Activated CD4-positive, alpha-beta T cell treated with anti-CD3 and anti-CD28 coated beads for 4 hours (primary cell): ENCODE data around the gene RPTOR.
"Not testable (repeated sequence)": the region's sequence is repeated elsewhere in the genome, so short reads cannot be mapped to it uniquely, and the experiment has no call there.

Source experiments
- DNase-seq, 2 donors: peaks; one replicate each; pipeline ENCODE4 v3.0.0-alpha.2; 2020

The RPTOR gene

GRCh38 chr17:80803451-80804428 lies 259.1 kb downstream of the RPTOR start:
- DNase-seq: no peak

- DNase-seq: no peak
These were observed 259.8 kb downstream of the RPTOR start for GRCh38 chr17:80804466-80804865.

GRCh38 chr17:80805032-80805751 lies 260.6 kb downstream of the RPTOR start:
- no peak for DNase-seq

- DNase-seq: no peak
These were observed 262.4 kb downstream of the RPTOR start for GRCh38 chr17:80807014-80807413.

GRCh38 chr17:80807882-80808281 lies 263.2 kb downstream of the RPTOR start:
- no peak for DNase-seq

- no peak for DNase-seq
These were observed 266.8 kb downstream of the RPTOR start for GRCh38 chr17:80811181-80812105.

- DNase-seq: peak in 1 of 2 donors; percentile 40
These were observed 267.9 kb downstream of the RPTOR start for GRCh38 chr17:80812362-80813088.

DNA sequence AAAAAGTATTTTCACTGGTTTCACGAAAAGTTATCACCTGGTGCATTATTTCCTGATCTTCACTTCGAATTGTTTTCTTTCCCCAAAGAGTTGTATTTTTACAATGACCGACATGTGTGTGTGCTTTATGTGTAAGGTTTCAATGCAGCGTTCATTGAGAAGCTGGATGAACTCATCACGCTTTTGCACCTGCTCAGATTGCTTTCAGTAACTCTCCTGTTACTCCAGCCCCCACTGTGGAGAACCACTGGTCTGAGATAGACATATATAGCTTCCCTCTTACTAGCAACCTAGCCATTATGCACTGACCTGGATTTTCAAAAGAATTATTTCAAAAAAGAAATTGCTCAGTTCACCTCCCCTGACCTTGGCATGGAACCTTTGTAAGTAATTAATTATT lies 268.7 kb downstream of the RPTOR start:
- no peak for DNase-seq

GRCh38 chr17:80814491-80814890 lies 269.9 kb downstream of the RPTOR start:
- no peak for DNase-seq

DNA sequence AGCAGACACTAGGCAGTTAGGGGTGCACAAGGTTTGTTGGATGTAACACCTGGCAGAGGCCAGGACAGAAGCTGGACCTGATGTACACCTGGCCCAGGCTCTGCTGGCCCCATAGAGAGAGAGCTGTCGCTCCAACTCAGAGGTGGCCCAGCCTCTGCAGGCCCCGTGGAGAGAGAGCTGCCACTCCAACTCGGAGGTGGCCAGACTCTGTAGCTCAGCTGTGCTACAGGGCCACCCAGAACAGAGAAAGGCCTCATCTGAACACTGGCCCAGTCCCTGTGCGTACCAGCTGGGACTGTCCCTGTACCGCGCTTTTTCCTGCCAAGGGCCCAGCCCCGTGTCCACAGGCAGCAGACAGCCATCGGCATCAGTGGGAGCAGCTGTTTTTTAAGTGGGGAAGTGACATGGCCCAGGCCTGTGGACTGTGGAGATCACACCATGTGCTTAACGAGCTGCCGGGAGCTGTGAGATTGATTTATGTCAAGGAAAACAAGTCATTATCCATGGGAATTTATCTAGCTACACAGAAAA lies 270.6 kb downstream of the RPTOR start:
- no peak for DNase-seq

DNA sequence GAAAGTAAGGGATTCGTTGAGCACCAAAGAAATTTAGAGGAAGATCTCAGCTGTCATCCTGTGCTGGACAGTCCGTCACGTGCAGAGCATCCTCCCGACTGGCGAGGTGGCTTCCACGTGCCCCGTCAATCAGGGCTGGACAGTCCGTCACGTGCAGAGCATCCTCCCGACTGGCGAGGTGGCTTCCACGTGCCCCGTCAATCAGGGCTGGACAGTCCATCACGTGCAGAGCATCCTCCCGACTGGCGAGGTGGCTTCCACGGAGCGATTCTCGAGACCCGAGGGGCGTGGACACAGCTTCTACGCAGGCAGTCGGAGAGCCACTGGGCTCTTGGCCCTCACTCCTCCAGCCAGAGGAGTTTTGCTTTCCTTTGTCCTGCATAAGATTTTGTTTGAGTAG lies 271.1 kb downstream of the RPTOR start:
- DNase-seq: not testable (repeated sequence)

DNA sequence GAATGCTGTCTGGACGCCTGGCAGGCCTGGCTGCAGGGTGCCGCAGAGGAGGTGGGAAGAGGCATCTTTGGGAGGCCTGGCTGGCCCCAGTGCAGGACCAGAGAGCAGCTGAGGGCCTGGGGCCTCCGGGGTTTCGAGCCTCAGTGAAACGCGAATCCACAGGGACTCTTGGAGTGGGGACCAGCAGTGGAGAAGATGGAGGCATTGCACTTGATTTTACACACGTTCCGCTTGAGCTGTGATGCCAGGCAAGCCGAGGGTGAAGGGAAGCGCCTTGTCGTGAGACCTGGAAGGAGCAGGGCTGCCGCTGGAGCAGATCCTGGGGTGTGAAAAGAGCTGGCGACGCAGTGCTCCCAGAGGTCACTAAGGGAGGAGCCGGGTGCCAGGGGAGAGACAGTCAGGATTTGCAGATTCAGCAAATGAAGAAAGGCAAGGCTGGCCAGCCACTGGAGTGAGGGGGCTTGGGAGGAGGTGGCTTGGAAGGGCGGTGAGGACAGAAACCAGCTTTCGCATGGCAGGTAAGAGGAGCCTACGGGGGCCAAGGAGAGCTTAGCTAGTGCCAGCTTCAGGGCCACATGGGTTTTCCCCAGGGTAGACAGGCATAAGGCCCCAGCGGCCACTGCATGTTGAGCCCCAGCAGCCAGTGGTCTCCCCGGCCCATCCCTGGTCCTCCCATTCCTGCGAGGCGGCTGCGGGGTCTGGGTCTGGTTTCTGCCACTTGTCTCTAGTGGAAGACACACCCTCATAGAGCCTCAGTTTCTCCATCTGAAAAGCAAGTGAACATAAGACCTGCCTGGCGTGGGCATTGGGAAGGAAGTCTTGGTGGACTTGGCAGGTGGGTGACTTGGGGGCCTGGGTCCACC lies 271.8 kb downstream of the RPTOR start:
- DNase-seq: no peak

DNA sequence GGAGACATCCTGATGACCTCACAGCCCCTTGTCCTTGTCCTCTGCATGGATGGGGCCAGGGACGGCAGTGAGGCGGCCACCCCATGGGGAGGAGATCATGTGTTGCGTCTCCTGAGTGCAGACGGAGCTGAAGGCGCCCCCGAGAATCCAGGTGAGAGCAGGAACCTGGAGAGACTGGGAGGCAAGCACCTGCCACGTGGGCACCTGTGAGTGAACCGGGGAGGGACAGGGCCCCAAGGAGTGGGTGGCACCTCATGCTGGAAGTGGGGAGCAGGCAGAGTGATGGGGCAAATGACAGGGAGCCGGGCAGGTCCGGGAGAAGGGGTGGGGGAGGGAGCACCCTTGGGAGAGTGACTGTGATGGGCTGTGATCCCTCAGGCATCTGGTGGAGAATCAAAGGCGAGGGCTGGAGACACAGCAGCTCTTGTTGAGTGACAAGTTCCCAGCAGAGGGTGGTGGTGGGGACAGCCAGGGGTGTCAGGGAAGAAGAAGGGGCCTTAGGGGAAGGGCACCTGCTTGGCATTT lies 272.7 kb downstream of the RPTOR start:
- no peak for DNase-seq

GRCh38 chr17:80817861-80818260 lies 273.2 kb downstream of the RPTOR start:
- no peak for DNase-seq

GRCh38 chr17:80818871-80819270 lies 274.2 kb downstream of the RPTOR start:
- no peak for DNase-seq

DNA sequence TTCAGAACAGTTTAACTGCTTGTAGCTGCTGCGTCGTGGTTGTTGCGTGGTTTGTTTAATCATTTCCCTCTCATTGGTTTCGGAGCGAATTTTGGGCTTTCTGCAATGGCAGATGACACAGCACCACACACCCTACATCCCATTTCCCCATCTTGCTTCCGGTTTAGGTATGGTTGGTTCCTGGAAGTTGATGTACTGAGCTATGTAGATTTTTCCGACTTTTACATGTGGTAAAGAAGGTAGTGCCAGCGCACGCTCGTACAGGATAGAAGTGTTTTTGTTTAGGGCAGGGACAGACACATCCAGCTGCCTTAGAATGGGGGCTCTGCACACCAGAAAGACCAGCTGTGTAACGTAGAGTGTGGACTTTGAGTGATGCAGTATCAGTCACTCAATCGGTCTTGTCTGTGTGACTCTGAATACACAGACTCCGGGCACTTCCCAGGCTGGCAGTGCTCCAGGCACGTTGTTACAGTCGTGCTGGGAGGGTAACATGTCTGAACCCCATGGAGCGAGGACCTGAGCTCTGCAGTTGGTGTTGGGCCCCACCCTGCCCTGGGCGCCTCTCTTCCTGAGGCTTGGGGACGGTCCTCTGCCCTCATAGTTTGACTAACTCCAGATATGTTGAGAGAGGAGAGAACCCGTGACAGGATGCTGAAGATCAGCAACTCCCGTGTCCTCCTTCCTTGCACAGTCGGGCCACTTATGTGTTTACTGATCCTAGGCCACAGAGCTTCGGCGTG lies 275.0 kb downstream of the RPTOR start:
- peak in 1 of 2 donors; percentile 17 for DNase-seq

DNA sequence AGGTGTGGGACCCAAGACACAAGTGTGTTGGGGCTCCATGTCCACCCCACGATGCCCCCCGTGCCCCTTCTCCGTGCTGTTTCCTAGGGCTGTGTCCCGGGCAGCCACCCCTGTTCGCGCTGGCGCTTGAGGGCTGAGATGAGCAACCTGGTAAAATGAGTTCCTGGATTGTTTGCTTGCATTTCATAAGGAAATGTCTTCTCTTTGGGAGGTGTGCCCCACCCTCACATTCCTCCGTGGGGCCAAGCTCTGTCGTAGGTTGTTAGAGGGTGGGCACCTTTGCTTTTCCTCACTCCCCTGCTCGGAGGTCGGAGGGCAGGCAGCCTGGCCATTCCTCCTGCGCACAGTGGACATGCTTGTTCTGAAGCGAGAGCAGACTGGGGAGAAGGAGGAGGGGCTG lies 275.7 kb downstream of the RPTOR start:
- DNase-seq: no peak

GRCh38 chr17:80821546-80821945 lies 276.9 kb downstream of the RPTOR start:
- no peak for DNase-seq

DNA sequence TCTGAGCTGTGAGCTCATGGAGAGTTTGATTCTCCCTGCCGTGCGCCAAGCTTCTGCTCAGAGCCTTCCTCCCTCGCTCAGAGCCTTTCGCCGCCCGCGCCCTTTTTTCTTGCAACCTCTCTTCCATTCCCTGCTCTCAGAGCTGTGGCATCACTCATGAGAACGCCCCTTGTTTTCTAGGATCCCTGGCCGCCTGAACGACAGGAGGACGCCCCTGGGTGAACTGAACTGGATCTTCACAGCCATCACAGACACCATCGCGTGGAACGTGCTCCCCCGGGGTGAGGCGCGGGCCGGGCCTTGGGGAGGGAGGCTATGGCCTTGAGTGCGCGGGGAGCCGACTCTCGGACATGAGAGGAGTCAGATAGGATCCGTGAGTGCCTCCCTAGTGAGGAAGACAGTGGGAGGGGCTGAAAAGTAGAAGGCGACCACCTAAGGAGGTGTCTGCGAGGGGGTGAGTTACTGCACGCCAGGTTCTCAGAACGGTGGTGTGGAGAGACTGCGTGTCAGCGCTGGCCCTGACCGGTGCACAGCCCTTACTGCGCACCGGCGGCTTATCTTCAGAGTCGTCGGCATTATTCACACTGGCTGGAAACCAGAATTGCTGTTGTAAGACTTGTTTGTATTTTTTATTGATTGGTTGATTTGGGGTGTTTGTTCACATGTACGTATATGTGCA lies 277.5 kb downstream of the RPTOR start:
- no peak for DNase-seq
